Natural killer cell (primary cell): Measurements from ENCODE around the gene HTR3B. TPM values are rescaled to one million over a fixed set of nuclear protein-coding genes. Genes with fewer than 3 reads are reported as not detected.

Experiments
- ATAC-seq, 3 donors: fragments of 150-1000 bp in 2 of 3; fragments of 200-7000 bp in 1 of 3; cut with Tn5 transposase; 1 replicate in 1 of 3; 2 replicates in 2 of 3; pipeline ENCODE4 v1.10.0; 2021; ENCODE audit warnings: mild to moderate bottlenecking in 2 of 3, moderate library complexity in 2 of 3
- DNase-seq, 2 donors: peaks; one replicate each; pipeline versions ENCODE4 v3.0.0 to v3.0.0-alpha.2; 2013 to 2021; ENCODE audit warnings: mixed read lengths in 1 of 2
- H3K27ac ChIP-seq: one replicate; pipeline ENCODE4 v1.5.1; 2013; ENCODE audit warnings: mild to moderate bottlenecking, low read length
- H3K27me3 ChIP-seq: one replicate; pipeline ENCODE4 v1.6.1; 2013; ENCODE audit warnings: low read length; ENCODE audit not compliant: control insufficient read depth, insufficient read depth
- H3K36me3 ChIP-seq: one replicate; pipeline ENCODE4 v1.6.1; 2013; ENCODE audit warnings: low read length; ENCODE audit not compliant: control insufficient read depth, insufficient read depth
- H3K4me1 ChIP-seq: one replicate; pipeline ENCODE4 v1.6.1; 2013; ENCODE audit warnings: low read length; ENCODE audit not compliant: control insufficient read depth, insufficient read depth
- H3K4me3 ChIP-seq: one replicate; pipeline ENCODE4 v1.5.1; 2013; ENCODE audit warnings: low read length
- H3K9me3 ChIP-seq: one replicate; pipeline ENCODE4 v1.6.1; 2013; ENCODE audit warnings: low read length; ENCODE audit not compliant: control insufficient read depth, insufficient read depth
- H3K27ac Mint-ChIP-seq, 2 donors: one replicate each; pipeline ENCODE4 v1.8.0; 2022; ENCODE audit warnings: mild to moderate bottlenecking in 2 of 2, mixed read lengths in 2 of 2, moderate library complexity in 1 of 2
- H3K27me3 Mint-ChIP-seq, 2 donors: one replicate each; pipeline ENCODE4 v1.8.0; 2022; ENCODE audit warnings: low read depth in 2 of 2, mixed read lengths in 2 of 2
- H3K36me3 Mint-ChIP-seq: one replicate; pipeline ENCODE4 v1.8.0; 2022; ENCODE audit warnings: mixed read lengths
- H3K4me1 Mint-ChIP-seq, 2 donors: one replicate each; pipeline ENCODE4 v1.8.0; 2022; ENCODE audit warnings: mixed read lengths in 2 of 2
- H3K4me3 Mint-ChIP-seq: one replicate; pipeline ENCODE4 v1.8.0; 2022; ENCODE audit warnings: mild to moderate bottlenecking, moderate library complexity, mixed read lengths
- H3K9me3 Mint-ChIP-seq, 2 donors: one replicate each; pipeline ENCODE4 v1.8.0; 2022; ENCODE audit warnings: mixed read lengths in 2 of 2
- CTCF ChIP-seq: fragments of 200-600 bp; IDR thresholded peaks from one replicate; pipeline ENCODE4 v1.8.0; 2022; ENCODE audit warnings: antibody characterized with exemption
- WGBS: methylation state at CpG from one replicate; pipeline ENCODE4 v1.1.7; 2013; ENCODE audit warnings: missing lambda C conversion rate; ENCODE audit not compliant: insufficient coverage; 5-methylcytosine and 5-hydroxymethylcytosine counted together
- intact Hi-C: fragments of 100-400 bp; cut with micrococcal nuclease; formaldehyde crosslinking; loops from one replicate; pipeline ENCODE4 v1.14.2; 2022
- total RNA-seq, 4 donors: library from RNA; stranded (reverse); fragments of 120-200 nt in 1 of 4; gene quantifications; one replicate each; pipeline versions ENCODE4 v1.2.3 to v1.2.4, GENCODE V29; 2013 to 2022

HTR3B gene
- total RNA-seq, 3 donors from 2014 or later (not counting 1 experiment from before 2014, with no cell fraction given) = not detected

GRCh38 chr11:113859665-113860064, 44.9 kb upstream of the HTR3B start:
- no peak for TF ChIP-seq CTCF
- H3K36me3 Mint-ChIP-seq = no peaks in the 10 kb centered on the region
- intact Hi-C loops = loop anchor here (1.0 to 5.0 kb wide), 2 partner anchors 9 to 213 kb away; no protein-coding TSS in a partner anchor
- peak in 1 of 2 donors; percentile 30 for DNase-seq
- H3K27ac Mint-ChIP-seq = peak overlapping the region; percentile 82 to 89
- H3K9me3 Mint-ChIP-seq = no peaks in the 10 kb centered on the region
- Histone ChIP-seq H3K27me3 (no peaks in the 10 kb centered on the region), H3K4me1 (peaks cover 38% of the 10 kb centered on the region), H3K4me3 (no peak overlapping the region), H3K27ac (peak overlapping the region; percentile 73), H3K9me3 (no peaks in the 10 kb centered on the region), H3K36me3 (no peaks in the 10 kb centered on the region)
- H3K4me3 Mint-ChIP-seq = peak overlapping the region; percentile 84
- peaks cover 57 to 64% of the 10 kb centered on the region in 2 donors for H3K4me1 Mint-ChIP-seq
- ATAC-seq = peak; percentile 58 to 83 (median 69)
- H3K27me3 Mint-ChIP-seq = no peaks in the 10 kb centered on the region

- H3K27me3 ChIP-seq = no peaks in the 10 kb centered on the region
- Mint-ChIP-seq H3K4me3 (peak overlapping the region; percentile 62), H3K27ac (peak overlapping the region; percentile 82 to 89), H3K4me1 (peaks cover 77 to 78% of the 10 kb centered on the region in 2 donors), H3K27me3 (no peaks in the 10 kb centered on the region), H3K9me3 (no peaks in the 10 kb centered on the region), H3K36me3 (no peaks in the 10 kb centered on the region)
- H3K27ac ChIP-seq = peak overlapping the region; percentile 33
- H3K4me3 ChIP-seq = no peak overlapping the region
- ATAC-seq = peak; percentile 56 to 79 (median 59)
- peaks cover 56% of the 10 kb centered on the region for H3K4me1 ChIP-seq
- peak in 1 of 2 donors; percentile 31 for DNase-seq
- TF ChIP-seq CTCF = no peak
- intact Hi-C loops = no loop called here
- 58% methylated on average over 5 of the region's 5 CpGs for WGBS
- H3K9me3 ChIP-seq = no peaks in the 10 kb centered on the region
- no peaks in the 10 kb centered on the region for H3K36me3 ChIP-seq
Observed at GRCh38 chr11:113862435-113862834, 42.2 kb upstream of the HTR3B start.

- Histone ChIP-seq H3K27me3 (no peaks in the 10 kb centered on the region), H3K36me3 (no peaks in the 10 kb centered on the region), H3K4me3 (no peak overlapping the region), H3K27ac (peak overlapping the region; percentile 63), H3K4me1 (peaks cover 63% of the 10 kb centered on the region), H3K9me3 (no peaks in the 10 kb centered on the region)
- DNase-seq (no peak), ATAC-seq (no peak)
- 93% methylated on average over 3 of the region's 3 CpGs for WGBS
- no peak for TF ChIP-seq CTCF
- intact Hi-C loops = no loop called here
- H3K36me3 Mint-ChIP-seq = no peaks in the 10 kb centered on the region
- H3K9me3 Mint-ChIP-seq = no peaks in the 10 kb centered on the region
- H3K27me3 Mint-ChIP-seq = no peaks in the 10 kb centered on the region
- peak overlapping the region; percentile 82 to 88 for H3K27ac Mint-ChIP-seq
- H3K4me1 Mint-ChIP-seq = peaks cover 84 to 87% of the 10 kb centered on the region in 2 donors
- H3K4me3 Mint-ChIP-seq = peak overlapping the region; percentile 80
Observed at GRCh38 chr11:113864410-113864809, 40.2 kb upstream of the HTR3B start.

- no peak overlapping the region for H3K4me3 ChIP-seq
- Mint-ChIP-seq H3K27ac (peak overlapping the region; percentile 82 to 88), H3K4me3 (peak overlapping the region; percentile 80), H3K36me3 (no peaks in the 10 kb centered on the region), H3K27me3 (no peaks in the 10 kb centered on the region), H3K9me3 (no peaks in the 10 kb centered on the region), H3K4me1 (peaks cover 87 to 88% of the 10 kb centered on the region in 2 donors)
- WGBS = 98% methylated on average over 8 of the region's 8 CpGs
- H3K9me3 ChIP-seq = no peaks in the 10 kb centered on the region
- TF ChIP-seq CTCF = no peak
- ATAC-seq (no peak), DNase-seq (no peak)
- peaks cover 68% of the 10 kb centered on the region for H3K4me1 ChIP-seq
- peak overlapping the region; percentile 63 for H3K27ac ChIP-seq
- H3K27me3 ChIP-seq = no peaks in the 10 kb centered on the region
- no peaks in the 10 kb centered on the region for H3K36me3 ChIP-seq
- intact Hi-C loops = no loop called here
Observed at GRCh38 chr11:113865873-113866272, 38.7 kb upstream of the HTR3B start.
